ENCODE measurements around the gene CDKL5.
"Not testable (repeated sequence)": the region's sequence is repeated elsewhere in the genome, so short reads cannot be mapped to it uniquely, and the experiment has no call there.

The CDKL5 gene

DNA sequence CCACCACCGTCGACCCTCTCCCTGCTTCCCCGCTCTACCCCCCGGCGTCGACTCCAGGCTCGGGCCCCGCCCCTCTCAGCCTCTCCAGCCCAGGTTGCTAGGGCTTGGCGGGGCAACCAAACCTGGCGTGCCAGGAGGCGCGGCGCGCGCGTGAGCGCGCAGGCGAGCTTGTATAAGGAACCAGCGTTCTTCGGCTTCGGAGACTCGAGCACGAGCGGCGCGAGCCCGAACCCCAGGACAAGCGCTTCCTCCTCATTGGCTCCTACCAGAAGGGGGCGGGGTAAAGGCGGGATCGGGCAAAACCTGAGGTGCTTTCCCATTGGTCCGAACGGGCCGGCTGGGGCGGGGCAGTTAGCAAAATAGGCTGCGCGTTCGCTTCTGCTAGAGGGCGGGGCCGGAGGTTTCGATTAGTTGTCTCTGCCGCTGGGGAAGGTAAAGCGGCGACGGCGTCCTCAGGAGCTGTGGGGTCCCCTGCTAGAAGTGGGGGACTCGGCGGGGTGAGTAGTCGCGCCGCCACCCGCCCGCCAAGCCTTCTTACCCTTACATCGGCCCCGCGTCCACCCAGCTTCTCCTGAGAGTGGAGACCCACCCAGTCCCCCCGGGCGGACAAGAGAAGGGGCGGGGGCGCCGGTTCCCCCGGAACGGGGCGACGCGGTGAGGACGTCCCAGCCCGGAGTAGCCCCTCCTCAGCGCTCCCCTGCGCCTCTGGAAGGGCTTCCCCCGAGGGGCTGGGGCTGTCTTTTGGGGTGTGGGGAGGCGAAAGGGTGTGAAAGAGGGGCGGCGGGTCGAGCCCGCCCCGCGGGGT, at the start of gene CDKL5:
Gene CDKL5 (plus strand): TSS at position 410 of the 805 bp plus-strand sequence. CDS start 81,489 bp downstream, outside the sequence.
- peak; percentile 97 to 99 for DNase-seq

DNA sequence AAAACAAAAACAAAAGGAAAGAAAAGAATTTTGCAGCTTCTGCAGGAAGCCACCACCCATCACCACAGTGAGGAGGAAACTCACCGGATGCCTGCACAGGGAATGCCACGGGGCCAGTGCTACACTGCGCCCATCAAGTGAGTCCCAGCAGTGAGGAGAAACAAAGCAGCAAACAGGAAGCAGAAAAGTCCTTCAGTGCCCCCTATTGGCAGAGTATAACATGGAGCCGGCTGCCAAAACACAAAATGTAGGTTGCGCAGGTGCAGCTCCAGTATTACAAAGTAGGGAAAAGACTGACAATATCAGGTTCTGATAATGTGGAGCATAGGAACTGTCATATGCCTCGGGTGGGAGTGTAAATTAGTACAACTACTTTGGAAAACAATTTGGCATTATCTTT, 47.6 kb upstream of the CDKL5 start:
- peak; percentile 59 to 60 for DNase-seq

DNA sequence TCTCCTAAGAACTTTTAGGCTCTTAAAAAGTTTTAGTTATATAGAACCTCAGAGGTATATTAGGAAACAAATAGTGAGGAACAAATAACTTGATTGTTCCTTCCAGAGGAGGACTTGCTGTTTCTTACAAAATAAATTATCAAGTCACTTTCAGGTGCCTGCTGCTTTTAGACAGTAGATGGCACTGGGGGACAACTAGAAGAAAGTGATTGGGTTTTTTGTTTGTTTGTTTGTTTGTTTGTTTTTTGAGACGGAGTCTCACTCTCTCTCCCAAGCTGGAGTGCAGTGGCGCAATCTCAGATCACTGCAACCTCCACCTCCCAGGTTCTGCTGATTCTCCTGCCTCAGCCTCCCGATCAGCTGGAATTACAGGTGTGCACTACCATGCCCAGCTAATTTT, 35.4 kb upstream of the CDKL5 start:
- DNase-seq: peak in 1 of 2 experiments; percentile 20

DNA sequence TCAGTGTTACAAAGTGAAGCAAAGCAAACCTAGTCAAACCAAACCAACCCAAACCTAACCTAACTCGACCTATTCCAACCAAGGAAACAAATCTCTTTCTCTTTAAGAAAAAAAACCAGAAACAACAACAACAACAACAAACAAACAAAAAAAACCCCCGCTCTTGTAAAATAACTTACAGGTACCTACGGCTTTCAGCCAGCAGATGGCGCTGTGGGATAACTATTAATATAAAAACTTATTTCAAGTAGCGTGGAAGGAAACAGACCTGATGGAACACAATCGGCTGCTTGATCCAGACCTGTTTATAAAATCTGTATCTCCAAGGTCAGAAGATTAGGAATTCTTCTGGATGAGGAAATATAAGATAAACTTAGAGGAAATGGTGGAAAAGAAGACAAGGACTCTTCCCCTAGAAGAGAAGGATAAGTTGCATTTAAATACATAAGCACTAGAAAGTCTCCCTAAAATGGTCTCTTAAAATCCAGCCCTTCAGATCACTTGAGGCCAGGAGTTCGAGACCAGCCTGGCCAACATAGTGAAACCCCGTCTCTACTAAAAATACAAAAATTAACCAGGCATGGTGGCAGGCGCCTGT, 34.4 kb upstream of the CDKL5 start:
- DNase-seq: peak in 1 of 2 experiments; percentile 68

DNA sequence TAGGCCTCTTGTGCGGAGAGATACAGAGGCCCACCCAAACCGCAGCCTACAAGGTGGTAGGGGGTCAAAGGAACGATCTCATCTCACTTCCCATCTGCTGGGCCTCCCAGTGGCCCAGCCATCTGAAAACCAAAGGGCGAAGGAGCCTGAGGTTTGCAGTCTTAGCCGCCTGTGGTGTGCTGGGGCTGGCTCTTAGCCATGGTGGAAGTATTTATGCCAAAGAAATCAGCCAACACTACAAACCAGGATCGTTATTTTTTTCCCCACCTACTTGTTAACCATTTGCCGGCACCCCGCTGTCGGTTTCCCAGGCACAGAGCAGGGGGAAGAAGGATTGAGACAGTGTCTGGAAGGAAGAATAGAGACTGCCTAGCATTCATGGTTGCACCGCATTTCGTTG, 30.9 kb upstream of the CDKL5 start:
- DNase-seq: no peak

DNA sequence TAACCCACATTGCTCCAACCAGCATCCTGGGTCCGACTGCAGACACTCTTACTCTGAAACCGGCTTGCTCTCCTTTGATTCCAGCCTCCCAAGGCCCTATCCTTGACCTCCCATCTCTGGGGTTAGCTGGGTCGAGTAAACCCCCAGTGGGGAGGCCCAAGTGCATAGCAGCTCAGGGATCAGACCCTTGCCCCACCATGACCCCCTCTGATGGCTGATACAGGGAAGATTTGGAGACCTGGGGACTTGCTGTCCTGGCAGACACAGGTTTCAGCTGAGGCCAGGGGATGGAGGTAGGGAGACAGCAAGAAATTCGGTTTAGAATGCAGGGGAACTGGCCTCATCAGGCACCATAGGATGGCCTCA, 23.6 kb upstream of the CDKL5 start:
- no peak for DNase-seq

DNA sequence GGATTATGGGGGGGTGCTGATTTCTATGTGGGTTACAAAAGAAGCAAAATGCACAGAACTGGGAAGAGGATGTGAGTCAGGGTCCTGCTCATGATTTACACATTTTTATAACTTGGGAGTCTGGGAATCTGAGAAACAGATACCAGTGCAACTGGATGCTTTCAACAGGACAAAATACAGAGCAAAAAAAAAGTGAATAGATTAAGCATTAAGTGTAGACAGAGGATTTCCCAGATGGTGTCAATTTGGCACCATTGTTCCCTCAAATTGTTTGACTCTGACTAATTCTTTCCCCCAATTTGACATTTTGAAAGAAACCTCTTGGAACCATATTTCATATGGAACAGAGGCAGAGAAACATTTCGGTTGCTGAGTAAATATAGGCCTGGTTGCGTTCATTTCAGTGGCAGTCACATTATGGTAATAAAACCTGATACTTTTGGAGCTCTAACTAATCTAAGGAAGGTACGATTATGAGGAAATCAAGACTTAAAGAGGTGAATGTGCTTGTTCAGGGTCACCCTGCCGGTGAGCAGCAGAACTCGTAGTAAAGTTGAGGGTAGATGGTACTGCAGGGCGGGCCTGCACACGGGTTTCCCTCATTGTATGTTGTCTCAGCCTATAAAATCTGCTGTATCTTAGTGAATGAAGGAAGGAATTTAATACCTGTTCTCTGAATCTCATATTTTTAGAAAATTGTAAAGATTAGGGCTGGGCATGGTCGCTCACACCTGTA, 18.7 kb upstream of the CDKL5 start:
- DNase-seq: no peak

DNA sequence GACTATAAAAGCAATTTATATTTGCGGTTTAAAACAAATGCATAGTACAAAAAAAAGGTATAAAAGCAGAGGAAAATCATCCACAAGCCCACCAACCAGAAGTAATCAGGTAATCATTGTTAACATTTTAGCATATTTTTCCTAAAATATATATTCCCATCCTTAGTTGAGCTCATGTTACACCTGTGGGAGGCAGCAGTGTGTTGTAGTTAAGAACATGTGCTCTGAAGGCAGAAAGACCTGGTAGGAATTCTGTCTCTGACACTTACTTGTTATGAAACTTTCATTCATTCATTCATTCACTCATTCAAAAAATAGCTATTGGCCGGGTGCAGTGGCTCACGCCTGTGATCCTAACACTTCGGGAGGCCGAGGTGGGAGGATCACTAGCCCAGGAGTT, 15.4 kb upstream of the CDKL5 start:
- DNase-seq: peak in 1 of 2 experiments; percentile 55

DNA sequence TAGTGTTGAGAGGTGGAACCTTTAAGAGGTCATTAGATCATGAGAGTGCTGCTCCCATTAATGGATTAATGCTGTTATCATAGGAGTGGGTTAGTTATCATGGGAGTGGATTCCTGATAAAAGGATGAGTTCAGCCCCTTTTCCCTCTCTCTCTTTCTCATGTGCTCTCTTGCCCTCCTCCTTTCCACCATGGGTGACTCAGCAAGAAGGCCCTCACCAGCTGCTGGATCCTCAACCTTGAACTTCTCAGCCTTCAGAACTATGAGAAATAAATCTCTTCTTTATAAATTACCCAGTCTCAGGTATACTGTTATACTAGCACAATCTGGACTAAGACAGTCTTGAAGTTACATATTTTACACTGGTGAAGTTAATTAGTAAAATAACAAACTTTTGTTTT, 10.0 kb upstream of the CDKL5 start:
- no peak for DNase-seq

DNA sequence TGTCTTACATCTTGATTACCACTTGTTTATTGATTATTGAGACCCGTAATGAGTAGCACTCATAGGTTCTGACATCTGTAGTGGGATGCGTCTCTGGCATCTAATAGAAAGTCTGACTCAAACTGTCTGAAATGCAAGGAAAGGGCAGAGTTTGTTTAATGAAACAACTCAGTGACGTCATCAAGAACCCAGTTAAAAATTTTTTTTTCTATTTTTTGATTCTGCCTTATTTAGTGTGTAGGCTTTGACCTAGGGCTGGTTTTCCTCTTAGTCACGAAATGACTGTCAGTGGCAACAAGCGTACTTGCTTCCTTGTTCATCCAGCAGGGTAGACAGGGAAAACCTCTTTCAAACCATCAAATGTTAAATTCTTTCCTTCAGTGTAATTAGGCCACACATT, 3.1 kb upstream of the CDKL5 start:
- DNase-seq: no peak

DNA sequence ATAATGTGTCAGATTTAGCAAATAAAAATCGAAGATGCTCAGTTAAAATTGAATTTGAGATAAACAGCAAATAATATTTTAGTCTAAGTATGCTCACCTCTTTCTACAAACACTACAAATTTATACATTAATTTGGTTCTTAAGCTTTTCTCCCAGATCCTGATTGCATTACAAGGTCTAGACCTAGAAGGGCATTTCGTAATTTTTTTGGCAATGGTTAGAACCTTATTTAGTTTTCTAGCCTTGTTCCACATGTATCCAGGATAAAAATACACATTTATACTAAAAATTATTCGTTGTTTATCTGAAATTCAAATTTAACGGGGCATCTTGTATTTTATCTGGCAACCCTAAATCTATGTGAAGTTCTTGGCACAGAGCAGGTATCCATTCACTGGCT, 2.5 kb upstream of the CDKL5 start:
- DNase-seq: no peak

DNA sequence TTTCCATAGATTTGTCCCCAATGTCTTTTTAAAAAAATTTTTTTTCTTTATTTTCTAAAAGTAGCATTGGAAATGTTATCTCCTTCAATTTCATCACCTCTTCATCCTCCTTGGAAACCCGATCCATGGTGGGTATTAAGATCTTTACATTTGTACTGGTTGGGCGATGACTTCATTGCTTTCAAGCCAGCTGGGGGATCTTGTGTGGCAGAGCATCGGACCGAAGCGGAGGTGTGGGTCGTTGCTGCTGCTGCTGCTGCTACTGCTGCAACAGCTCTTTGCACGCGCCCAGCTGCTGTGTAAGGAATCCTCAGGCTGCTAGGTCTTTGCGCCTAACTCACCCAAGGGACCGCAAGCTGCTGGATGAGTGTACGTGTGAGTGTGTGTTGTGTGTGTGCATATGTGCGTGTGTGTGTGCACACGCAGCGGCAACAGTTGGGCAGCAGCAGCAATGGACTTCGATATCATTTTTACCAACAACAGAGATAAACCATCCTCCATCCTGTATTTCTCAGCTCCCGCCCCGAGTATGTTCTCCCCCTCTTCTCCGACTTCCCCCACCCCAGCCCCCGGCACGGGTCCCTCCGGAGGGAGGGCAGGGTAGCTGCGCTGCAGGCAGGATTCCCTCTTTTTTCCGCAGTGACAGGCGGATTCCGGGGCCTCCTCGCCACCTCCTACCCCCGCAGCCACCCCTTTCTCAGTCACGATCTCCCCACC, 768 bp upstream of the CDKL5 start:
- peak; percentile 76 to 93 for DNase-seq

DNA sequence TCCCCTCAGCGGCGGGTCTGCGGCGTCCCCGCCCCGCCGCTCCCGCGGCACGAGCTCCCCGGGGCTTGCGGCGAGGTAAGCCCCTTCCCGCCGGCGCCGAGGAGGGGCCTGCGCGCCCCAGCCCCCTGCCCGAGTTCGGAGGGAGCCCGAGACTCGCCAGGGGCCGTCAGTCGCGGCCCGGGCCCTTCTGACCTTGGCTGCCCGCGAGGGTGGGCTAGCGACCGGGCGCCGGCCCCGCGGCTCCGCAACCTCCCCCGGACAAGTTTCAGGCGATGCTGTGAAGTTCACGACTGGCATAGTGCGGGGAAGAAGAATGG, 554 bp downstream of the CDKL5 start:
- DNase-seq: no peak

DNA sequence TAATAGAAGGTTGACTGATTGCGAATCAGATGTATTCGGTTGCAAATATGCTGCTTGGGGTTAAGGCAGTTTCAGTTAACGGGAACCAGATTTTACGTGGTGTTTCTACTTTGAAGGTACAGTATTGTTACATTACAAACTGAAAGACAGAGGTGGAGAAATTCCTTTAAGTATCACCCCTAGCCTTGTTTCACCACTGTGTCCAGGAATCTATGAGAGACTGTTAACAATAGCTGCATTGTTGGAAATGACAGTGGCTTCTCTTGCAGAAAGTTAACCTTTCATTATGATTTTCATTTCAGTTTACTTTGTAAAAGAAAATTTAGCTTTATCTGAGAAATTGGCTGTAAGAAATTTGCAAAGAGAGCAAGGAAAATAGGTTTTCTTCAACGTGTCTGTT, 2.6 kb downstream of the CDKL5 start:
- DNase-seq: no peak

DNA sequence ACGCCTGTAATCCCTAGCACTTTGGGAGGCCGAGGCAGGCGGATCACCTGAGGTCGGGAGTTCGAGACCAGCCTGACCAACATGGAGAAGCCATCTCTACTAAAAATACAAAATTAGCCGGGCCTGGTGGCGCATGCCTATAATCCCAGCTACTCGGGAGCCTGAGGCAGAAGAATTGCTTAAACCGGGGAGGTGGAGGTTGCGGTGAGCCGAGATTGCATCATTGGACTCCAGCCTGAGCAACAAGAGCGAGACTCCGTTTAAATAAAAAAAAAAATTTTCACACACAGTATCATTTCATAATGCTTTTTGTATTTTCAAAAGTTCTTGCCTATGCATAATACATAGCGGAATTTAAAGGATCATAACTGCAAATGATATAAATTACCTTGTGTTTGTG, 7.9 kb downstream of the CDKL5 start:
- not testable (repeated sequence) for DNase-seq

DNA sequence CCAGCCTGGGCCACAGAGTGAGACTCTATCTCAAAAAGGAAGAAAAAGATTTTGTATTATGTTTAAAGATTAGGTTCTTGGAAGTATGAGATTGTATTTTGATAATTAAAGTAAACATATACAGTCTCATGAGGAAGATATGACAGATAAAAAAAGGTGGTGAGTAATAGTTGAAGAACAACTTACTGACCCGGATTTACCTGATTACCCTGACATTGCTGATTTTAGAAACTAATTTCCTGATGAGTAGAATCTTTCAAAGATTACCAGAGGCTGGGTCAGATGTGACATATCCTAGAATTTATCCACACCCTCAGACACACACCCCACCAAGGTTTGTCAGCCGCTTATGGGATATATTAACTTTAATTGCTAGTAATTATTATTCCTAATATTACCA, 9.5 kb downstream of the CDKL5 start:
- no peak for DNase-seq

DNA sequence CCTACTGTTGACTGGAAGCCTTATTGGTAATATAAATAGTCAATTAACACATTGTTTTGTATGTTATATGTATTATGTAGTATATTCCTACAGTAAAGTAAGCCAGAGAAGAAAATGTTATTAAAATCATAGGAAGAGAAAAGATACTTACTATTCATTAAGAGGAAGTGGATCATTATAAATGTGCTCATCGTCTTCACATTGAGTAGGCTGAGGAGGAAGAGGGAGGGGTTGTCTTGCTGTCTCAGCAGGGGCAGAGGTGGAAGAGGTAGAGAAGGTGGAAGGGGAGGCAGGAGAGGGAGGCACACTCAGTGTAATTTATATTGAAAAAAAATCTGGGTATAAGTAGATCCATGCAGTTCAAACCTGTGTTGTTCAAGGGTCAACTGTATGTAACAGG, 10.6 kb downstream of the CDKL5 start:
- DNase-seq: no peak

DNA sequence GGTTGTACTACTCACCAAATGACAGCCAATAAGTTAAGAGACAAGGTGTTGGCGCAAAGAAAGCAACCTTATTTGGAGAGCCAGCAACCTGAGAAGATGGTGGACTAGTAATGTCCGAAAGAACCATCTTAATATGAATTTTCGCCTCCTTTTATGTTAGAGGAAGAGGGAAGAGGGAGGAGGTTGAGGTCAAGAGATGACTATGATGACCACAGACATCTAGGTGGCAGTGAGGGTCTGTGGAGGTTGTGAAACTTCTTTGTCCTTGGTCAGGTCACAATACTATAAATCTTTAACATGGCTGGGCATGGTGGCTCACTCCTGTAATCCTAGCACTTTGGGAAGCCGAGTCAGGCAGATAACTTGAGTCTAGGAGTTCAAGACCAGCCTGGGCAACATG, 15.4 kb downstream of the CDKL5 start:
- DNase-seq: no peak

DNA sequence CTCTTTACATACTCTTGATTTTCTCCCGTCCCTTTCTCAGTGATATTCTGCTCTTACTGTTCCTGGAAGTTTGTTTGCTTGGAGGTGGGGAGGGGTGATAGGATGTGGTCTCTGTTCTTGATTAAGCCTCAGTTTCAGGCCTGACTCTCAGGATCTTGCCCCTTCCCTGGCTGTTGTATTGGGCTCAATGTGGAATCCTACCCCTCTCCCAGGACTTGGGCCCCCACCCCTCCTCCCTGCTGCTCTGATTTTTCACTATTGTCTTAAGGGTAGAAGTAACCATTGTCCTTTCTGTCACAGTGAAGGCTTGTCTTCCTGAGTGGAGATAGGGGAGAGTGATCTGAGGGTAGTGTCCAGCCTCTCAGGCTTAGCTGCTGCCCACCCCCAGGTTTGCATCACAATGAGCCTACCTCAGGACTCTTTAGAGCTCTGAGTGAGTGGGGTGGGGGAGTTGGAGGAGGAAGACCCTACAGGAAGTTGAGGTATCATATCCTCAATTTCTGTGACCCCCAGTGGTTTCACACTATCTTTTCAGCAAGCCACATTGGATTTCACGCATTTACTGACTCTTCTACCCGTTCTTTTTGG, 16.5 kb downstream of the CDKL5 start:
- DNase-seq: no peak

DNA sequence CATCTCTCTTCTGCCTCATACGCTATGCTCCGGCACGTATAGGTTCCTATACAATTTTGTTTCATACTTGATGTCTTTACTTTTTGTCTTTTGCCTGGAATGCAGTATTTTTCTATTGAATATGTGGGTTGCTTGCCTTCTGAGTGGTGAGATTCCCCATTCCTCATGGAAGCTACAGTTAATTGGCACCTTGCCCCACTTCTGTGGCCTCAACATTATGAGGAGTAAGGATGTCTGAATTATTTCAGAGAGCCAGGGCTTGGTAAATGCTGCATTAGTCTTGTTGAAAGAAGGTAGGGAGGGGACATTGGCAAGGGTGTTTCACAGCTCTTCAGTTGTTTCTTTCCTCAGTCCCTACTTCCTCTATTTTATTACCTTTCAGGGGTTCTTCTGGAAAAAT, 23.0 kb downstream of the CDKL5 start:
- no peak for DNase-seq

DNA sequence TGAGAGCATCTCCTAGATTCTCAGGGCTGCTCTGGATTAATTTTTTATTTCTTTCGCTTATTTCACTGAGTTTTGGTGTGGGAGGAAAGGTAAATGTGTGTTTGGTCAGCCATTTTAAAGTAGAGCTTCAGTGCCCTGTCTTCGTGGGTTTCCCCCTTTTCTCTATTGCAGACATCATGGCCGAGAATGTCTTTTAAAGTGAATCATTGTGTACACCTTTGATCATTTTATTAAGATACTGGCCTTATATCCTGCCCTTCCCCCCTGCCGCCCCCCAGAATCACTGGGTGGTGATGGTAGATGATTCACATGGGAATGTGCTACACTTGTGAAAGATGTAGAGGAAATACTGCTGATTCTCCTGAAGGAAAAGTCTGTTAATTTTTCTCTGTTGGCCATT, 23.8 kb downstream of the CDKL5 start:
- DNase-seq: no peak

DNA sequence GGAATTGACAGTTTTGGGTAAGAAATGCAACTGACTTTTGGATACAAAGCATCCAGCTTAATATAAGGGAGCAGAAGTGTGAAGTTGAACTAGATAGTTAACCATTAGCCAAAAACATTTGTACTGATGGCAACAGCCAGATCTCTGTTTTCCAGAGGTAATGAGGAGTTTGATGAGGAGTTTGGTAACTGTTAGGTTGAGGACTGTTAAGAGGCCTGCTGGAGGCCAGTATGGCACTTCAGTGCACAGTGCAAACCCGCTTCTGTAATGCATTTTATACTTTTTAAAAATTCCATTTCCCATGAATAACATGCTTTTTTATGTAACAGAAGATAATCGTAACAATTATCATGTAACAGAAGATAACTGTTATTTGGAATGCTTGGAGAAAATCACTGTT, 30.0 kb downstream of the CDKL5 start:
- no peak for DNase-seq

DNA sequence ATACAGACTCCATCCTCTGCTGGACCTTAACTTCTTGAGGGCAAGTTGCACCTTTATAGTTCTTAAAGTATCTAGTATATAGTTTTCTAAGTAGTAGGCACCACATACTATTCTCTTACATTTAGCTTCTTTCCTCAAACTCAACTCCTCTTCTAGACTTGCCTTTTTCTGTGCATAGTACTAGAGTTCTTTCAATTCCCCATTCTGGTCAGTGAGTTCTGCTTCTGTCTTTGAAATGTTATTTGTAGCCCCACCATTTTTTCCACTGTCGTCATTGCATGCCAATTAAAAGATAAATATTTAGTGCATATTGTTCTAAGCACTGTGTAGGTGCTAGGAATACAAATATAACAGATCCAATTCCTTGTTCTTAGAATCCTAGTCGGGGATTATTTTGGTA, 31.6 kb downstream of the CDKL5 start:
- DNase-seq: no peak
